Gastrocnemius medialis (tissue), 4 donors: ENCODE results near the gene KATNB1.

Experiments used
- POLR2A ChIP-seq, 2 donors: fragments of 450-650 bp; IDR thresholded peaks; one replicate each; pipeline ENCODE4 v1.6.1; 2017; ENCODE audit warnings: antibody characterized with exemption in 2 of 2, mild to moderate bottlenecking in 2 of 2, moderate library complexity in 2 of 2
- TF ChIP-seq, protein P1 (sequence below), 5 experiments: fragments of 450-650 bp in 3 of 5; fragments of 200-600 bp in 2 of 5; sonication (generic) in 2 of 5; IDR thresholded peaks in 4 of 5; conservative IDR thresholded peaks in 1 of 5; 1 replicate in 4 of 5; 2 replicates in 1 of 5; pipeline ENCODE4 v1.5.1; 2016 to 2019; ENCODE audit warnings: antibody characterized with exemption in 5 of 5, mild to moderate bottlenecking in 3 of 5, moderate library complexity in 3 of 5

DNA sequence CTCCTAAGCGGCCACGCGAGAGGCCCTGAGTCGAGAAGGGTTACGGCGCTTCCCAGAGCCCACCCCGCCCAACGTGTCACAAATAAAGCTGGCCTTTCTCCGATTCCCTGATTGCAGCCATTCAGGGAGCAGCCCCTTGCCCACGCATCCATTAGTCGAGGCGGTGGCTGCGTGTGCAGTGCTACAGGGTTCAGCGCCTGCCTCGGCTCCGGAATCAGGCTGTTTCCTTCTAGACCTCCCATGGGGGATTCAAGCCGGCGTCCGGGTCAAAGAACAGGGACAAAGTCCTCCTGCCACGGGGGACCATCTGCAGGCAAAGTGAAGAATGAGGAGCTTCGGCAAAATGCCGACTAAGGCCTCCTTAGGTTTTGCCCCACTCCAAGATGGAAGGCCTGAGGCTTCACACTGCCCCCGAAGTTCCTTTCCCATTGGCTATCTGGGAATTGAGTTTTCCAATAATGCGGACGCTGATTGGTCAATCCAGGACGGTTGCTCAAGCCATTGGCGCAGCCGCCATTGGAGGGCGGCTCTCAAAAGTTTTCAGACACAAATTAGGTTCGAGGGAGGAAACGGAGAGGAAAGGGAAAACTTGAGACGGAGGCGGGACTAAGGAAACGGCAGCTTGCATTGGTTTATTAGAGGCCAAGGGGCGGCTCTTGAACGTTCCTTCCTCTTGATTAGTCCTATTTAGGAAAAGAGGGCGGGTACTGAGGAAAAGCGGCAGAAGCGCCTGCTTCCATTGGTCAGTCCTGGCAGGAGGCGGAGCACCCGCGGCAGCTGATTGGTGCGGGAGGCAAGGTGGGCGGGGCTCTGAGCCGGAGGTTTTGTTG is 430 bp upstream of the KATNB1 start:
- TF ChIP-seq, protein P1, sequence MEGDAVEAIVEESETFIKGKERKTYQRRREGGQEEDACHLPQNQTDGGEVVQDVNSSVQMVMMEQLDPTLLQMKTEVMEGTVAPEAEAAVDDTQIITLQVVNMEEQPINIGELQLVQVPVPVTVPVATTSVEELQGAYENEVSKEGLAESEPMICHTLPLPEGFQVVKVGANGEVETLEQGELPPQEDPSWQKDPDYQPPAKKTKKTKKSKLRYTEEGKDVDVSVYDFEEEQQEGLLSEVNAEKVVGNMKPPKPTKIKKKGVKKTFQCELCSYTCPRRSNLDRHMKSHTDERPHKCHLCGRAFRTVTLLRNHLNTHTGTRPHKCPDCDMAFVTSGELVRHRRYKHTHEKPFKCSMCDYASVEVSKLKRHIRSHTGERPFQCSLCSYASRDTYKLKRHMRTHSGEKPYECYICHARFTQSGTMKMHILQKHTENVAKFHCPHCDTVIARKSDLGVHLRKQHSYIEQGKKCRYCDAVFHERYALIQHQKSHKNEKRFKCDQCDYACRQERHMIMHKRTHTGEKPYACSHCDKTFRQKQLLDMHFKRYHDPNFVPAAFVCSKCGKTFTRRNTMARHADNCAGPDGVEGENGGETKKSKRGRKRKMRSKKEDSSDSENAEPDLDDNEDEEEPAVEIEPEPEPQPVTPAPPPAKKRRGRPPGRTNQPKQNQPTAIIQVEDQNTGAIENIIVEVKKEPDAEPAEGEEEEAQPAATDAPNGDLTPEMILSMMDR (IDR thresholded peaks at IDR 0.05 in 4 of 5, conservative IDR thresholded peaks at IDR 0.05 in 1 of 5) = peak in 1 of 5 experiments; percentile 10
- peak in 1 of 2 donors; percentile 31 for TF ChIP-seq POLR2A (IDR thresholded peaks at IDR 0.05)
